Nephron (organoid): Measurements from ENCODE around the gene TRIM37.

ENCODE experiments used
- H3K27ac Mint-ChIP-seq, 3 experiments: 2 replicates each; pipeline ENCODE4 v1.8.0; 2020; ENCODE audit warnings: mixed read lengths in 3 of 3, mild to moderate bottlenecking in 2 of 3, moderate library complexity in 1 of 3
- H3K27me3 Mint-ChIP-seq: 2 replicates; pipeline ENCODE4 v1.8.0; 2021; ENCODE audit warnings: low read depth, mild to moderate bottlenecking, moderate library complexity, mixed read lengths
- H3K36me3 Mint-ChIP-seq: 2 replicates; pipeline ENCODE4 v1.8.0; 2020; ENCODE audit warnings: low read depth, mixed read lengths
- H3K4me1 Mint-ChIP-seq: 2 replicates; pipeline ENCODE4 v1.8.0; 2020; ENCODE audit warnings: mixed read lengths
- H3K4me3 Mint-ChIP-seq, 3 experiments: 2 replicates each; pipeline ENCODE4 v1.8.0; 2020; ENCODE audit warnings: mild to moderate bottlenecking in 3 of 3, mixed read lengths in 3 of 3, moderate library complexity in 2 of 3
- H3K9me3 Mint-ChIP-seq: 2 replicates; pipeline ENCODE4 v1.8.0; 2020; ENCODE audit warnings: mixed read lengths
- TF ChIP-seq, protein P1 (sequence below), 3 experiments: fragments of 200-600 bp; sonication (generic); IDR thresholded peaks; one replicate each; pipeline ENCODE4 v1.5.0; 2021; ENCODE audit warnings: antibody characterized with exemption in 3 of 3; ENCODE audit not compliant: unreplicated experiment in 3 of 3

The TRIM37 gene

DNA sequence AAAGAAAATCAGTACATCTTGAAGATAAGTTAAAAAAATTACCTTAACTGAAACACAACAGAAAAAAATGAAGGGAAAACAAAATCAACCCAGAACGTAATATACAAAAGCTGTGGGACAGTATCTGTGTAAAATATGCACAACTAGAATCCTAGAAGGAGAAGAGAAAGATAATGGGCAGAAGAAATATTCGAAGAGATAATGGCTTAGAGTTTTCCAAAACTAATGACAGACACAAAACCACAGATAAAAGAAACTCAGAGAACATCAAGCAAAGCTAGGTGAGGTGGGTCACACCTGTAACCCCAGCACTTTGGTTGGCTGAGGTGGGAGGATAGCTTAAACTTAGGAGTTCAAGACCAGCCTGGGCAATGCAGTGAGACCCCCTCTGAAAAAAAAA lies 117.1 kb downstream of the TRIM37 start:
- TF ChIP-seq, protein P1, sequence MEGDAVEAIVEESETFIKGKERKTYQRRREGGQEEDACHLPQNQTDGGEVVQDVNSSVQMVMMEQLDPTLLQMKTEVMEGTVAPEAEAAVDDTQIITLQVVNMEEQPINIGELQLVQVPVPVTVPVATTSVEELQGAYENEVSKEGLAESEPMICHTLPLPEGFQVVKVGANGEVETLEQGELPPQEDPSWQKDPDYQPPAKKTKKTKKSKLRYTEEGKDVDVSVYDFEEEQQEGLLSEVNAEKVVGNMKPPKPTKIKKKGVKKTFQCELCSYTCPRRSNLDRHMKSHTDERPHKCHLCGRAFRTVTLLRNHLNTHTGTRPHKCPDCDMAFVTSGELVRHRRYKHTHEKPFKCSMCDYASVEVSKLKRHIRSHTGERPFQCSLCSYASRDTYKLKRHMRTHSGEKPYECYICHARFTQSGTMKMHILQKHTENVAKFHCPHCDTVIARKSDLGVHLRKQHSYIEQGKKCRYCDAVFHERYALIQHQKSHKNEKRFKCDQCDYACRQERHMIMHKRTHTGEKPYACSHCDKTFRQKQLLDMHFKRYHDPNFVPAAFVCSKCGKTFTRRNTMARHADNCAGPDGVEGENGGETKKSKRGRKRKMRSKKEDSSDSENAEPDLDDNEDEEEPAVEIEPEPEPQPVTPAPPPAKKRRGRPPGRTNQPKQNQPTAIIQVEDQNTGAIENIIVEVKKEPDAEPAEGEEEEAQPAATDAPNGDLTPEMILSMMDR (IDR thresholded peaks at IDR 0.05; ENCODE audit: unreplicated experiment in 3 of 3): no peak
- Mint-ChIP-seq H3K4me3 (no peak overlapping the region), H3K27ac (no peak overlapping the region), H3K9me3 (peaks cover 6% of the 10 kb centered on the region), H3K27me3 (peaks cover 4% of the 10 kb centered on the region), H3K36me3 (peaks cover 18% of the 10 kb centered on the region), H3K4me1 (peaks cover 11% of the 10 kb centered on the region)

- H3K27ac Mint-ChIP-seq: no peak overlapping the region
- peaks cover 6% of the 10 kb centered on the region for H3K9me3 Mint-ChIP-seq
- TF ChIP-seq, protein P1 (IDR thresholded peaks at IDR 0.05; ENCODE audit: unreplicated experiment in 3 of 3): no peak
- H3K4me1 Mint-ChIP-seq: no peaks in the 10 kb centered on the region
- H3K27me3 Mint-ChIP-seq: no peaks in the 10 kb centered on the region
- no peak overlapping the region for H3K4me3 Mint-ChIP-seq
- peaks cover 7% of the 10 kb centered on the region for H3K36me3 Mint-ChIP-seq
Measured at GRCh38 chr17:58985971-58986370, 120.7 kb downstream of the TRIM37 start.

DNA sequence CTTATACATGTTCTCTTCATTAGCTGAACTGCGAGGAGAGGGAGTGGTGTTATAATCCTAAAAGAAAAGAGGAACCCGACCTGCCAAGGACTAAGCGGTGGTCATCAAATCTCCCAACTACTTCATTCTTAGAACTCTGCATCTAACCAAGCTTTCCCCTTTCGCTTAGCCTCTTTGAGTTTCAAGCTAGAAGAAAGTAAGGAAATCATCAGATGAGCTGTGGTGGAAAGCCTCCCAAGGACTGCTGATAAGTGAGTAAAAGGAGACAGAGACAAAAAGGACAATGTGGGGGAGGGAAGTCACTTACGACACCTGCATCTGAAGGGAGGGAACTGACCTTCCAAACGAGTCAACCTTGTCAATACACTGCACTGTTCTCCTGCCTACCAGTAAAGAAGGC lies 121.3 kb downstream of the TRIM37 start:
- Mint-ChIP-seq H3K27me3 (no peaks in the 10 kb centered on the region), H3K4me1 (no peaks in the 10 kb centered on the region)
- TF ChIP-seq, protein P1 (IDR thresholded peaks at IDR 0.05; ENCODE audit: unreplicated experiment in 3 of 3): no peak

GRCh38 chr17:58982626-58983025 lies 124.1 kb downstream of the TRIM37 start:
- TF ChIP-seq, protein P1 (IDR thresholded peaks at IDR 0.05; ENCODE audit: unreplicated experiment in 3 of 3): no peak
- Mint-ChIP-seq H3K4me1 (no peaks in the 10 kb centered on the region), H3K27ac (no peak overlapping the region), H3K36me3 (peaks cover 3% of the 10 kb centered on the region), H3K9me3 (no peaks in the 10 kb centered on the region), H3K27me3 (peaks cover 3% of the 10 kb centered on the region), H3K4me3 (no peak overlapping the region)

More for the DNA sequence above, 121.3 kb downstream of the TRIM37 start:
- H3K4me3 Mint-ChIP-seq: no peak overlapping the region
- H3K36me3 Mint-ChIP-seq: peaks cover 7% of the 10 kb centered on the region
- H3K9me3 Mint-ChIP-seq: peaks cover 6% of the 10 kb centered on the region
- H3K27ac Mint-ChIP-seq: no peak overlapping the region

GRCh38 chr17:58980706-58981481 lies 125.8 kb downstream of the TRIM37 start:
- H3K9me3 Mint-ChIP-seq: no peaks in the 10 kb centered on the region
- H3K4me1 Mint-ChIP-seq: peaks cover 2% of the 10 kb centered on the region
- no peak overlapping the region for H3K4me3 Mint-ChIP-seq
- TF ChIP-seq, protein P1 (IDR thresholded peaks at IDR 0.05; ENCODE audit: unreplicated experiment in 3 of 3): no peak
- H3K36me3 Mint-ChIP-seq: no peaks in the 10 kb centered on the region
- H3K27ac Mint-ChIP-seq: no peak overlapping the region
- H3K27me3 Mint-ChIP-seq: peaks cover 3% of the 10 kb centered on the region

DNA sequence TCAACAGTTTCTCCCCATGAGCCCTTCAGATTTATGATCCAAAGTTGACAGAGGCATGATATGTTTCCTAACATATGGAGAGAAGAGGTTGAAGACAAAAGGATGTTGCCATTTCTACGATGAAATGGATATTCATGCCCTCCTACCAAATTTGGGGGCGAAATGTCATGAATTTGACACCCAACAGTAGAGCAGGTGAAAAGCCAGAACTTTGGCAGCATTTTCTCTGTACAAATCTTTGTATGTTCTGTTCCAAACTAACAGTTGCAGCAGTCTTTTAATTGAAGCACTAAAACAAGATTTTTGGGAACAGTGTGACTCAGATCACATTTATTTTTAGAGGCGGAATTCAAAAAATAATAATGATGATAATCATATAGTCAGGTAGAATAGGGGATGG lies 130.1 kb downstream of the TRIM37 start:
- no peaks in the 10 kb centered on the region for H3K36me3 Mint-ChIP-seq
- H3K4me3 Mint-ChIP-seq: no peak overlapping the region
- H3K4me1 Mint-ChIP-seq: peaks cover 6% of the 10 kb centered on the region
- H3K27me3 Mint-ChIP-seq: peaks cover 3% of the 10 kb centered on the region
- TF ChIP-seq, protein P1 (IDR thresholded peaks at IDR 0.05; ENCODE audit: unreplicated experiment in 3 of 3): no peak
- no peaks in the 10 kb centered on the region for H3K9me3 Mint-ChIP-seq
- no peak overlapping the region for H3K27ac Mint-ChIP-seq
